GM10266 (cell line): Measurements from ENCODE around the gene LRRC26.

ENCODE experiments used
- DNase-seq: peaks from one replicate; pipeline ENCODE4 v3.0.0; 2012; ENCODE audit errors: extremely low spot score
- TF ChIP-seq, protein P1 (sequence below): IDR thresholded peaks from 2 replicates; pipeline ENCODE4 v1.5.1; 2012; ENCODE audit warnings: mild to moderate bottlenecking, low read depth; ENCODE audit not compliant: control insufficient read depth, insufficient read depth; ENCODE audit errors: missing control alignments

The LRRC26 gene

GRCh38 chr9:137174722-137175293, 5.0 kb upstream of the LRRC26 start:
- TF ChIP-seq, protein P1, sequence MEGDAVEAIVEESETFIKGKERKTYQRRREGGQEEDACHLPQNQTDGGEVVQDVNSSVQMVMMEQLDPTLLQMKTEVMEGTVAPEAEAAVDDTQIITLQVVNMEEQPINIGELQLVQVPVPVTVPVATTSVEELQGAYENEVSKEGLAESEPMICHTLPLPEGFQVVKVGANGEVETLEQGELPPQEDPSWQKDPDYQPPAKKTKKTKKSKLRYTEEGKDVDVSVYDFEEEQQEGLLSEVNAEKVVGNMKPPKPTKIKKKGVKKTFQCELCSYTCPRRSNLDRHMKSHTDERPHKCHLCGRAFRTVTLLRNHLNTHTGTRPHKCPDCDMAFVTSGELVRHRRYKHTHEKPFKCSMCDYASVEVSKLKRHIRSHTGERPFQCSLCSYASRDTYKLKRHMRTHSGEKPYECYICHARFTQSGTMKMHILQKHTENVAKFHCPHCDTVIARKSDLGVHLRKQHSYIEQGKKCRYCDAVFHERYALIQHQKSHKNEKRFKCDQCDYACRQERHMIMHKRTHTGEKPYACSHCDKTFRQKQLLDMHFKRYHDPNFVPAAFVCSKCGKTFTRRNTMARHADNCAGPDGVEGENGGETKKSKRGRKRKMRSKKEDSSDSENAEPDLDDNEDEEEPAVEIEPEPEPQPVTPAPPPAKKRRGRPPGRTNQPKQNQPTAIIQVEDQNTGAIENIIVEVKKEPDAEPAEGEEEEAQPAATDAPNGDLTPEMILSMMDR = no peak
- DNase-seq = peak; percentile 34

GRCh38 chr9:137173796-137174664, 4.2 kb upstream of the LRRC26 start:
- TF ChIP-seq, protein P1 = no peak
- peak; percentile 29 for DNase-seq

GRCh38 chr9:137172901-137173795, 3.3 kb upstream of the LRRC26 start:
- peak; percentile 34 for DNase-seq
- TF ChIP-seq, protein P1 = no peak

DNA sequence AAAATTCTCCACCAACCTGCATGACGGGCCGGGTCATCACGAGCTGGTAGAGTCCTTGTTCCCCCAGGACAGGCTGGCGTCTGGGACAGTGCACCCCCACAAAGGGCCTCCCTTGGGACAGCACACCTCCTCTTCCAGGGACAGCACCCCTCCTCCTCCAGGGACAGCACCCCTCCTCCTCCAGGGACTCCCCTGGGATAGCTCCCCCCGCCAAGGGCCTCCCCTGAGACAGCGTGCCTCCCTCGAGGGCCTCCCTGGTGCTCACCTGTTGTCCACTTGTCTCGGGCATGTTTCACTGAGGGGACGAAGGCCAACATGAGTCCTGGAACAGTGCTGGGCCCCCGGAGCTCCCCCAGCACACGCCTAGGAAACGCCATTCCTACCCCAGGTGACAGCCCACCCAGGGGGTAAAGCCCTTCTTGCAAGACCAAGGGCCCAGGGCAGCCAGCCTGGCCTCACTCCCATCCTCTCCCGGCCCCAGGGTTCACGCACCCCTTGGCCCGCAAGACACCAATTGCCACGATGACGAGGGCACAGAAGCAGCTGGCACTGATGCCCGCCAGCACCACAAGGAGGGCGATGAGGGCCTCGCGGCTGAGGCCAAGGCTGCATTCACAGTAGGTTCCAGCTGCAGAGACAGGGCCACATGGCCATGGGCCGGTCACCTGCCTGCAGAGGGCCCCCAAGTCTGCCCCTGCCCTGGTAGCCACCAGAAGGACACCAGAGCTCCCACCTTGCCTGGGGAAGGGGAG, 1.5 kb upstream of the LRRC26 start:
- DNase-seq = no peak
- TF ChIP-seq, protein P1 = no peak

GRCh38 chr9:137170486-137171148, 766 bp upstream of the LRRC26 start:
- no peak for DNase-seq
- TF ChIP-seq, protein P1 = no peak
